WTC11 (cell line): ENCODE measurements around the gene TSNAXIP1. TPM values are rescaled to one million over a fixed set of nuclear protein-coding genes. Genes with fewer than 3 reads are reported as not detected.
A peak's percentile ranks its signal among the peaks of the same experiment; 100 is the strongest.

Experiments
- ATAC-seq: fragments of 200-7000 bp; cut with Tn5 transposase; 2 replicates; pipeline ENCODE4 v1.10.0; 2021; ENCODE audit warnings: mild to moderate bottlenecking, moderate library complexity
- CTCF ChIA-PET: fragments of 300-600 bp; sonication (Branson Sonifier 250); formaldehyde crosslinking; loops from one replicate; lab custom pipeline; 2021; ENCODE audit warnings: antibody characterized with exemption; lab: Charles Lee
- POLR2A ChIA-PET: fragments of 350-600 bp; sonication (Branson Sonifier 250); formaldehyde crosslinking; loops from one replicate; lab custom pipeline; 2021; ENCODE audit warnings: antibody characterized with exemption; lab: Charles Lee
- DNase-seq: peaks from one replicate; pipeline ENCODE4 v3.0.0; 2021; ENCODE audit warnings: low spot score
- H3K27ac Mint-ChIP-seq: 2 replicates; pipeline ENCODE4 v1.8.0; 2021; ENCODE audit warnings: mixed read lengths
- H3K27me3 Mint-ChIP-seq: 2 replicates; pipeline ENCODE4 v1.8.0; 2021; ENCODE audit warnings: low read depth, mild to moderate bottlenecking, moderate library complexity, mixed read lengths
- H3K36me3 Mint-ChIP-seq: 2 replicates; pipeline ENCODE4 v1.8.0; 2021; ENCODE audit warnings: mixed read lengths
- H3K4me1 Mint-ChIP-seq: 2 replicates; pipeline ENCODE4 v1.8.0; 2022; ENCODE audit warnings: mixed read lengths
- H3K4me3 Mint-ChIP-seq: 2 replicates; pipeline ENCODE4 v1.8.0; 2021; ENCODE audit warnings: mild to moderate bottlenecking, moderate library complexity, mixed read lengths
- H3K9me3 Mint-ChIP-seq: 2 replicates; pipeline ENCODE4 v1.8.0; 2021; ENCODE audit warnings: mixed read lengths
- ATF1 ChIP-seq: sonication (generic); formaldehyde crosslinking; IDR thresholded peaks from 2 replicates; pipeline ENCODE4 v1.8.1; 2023; ENCODE audit warnings: mild to moderate bottlenecking, moderate library complexity, missing genetic modification reagents
- ATF6 ChIP-seq: sonication (generic); formaldehyde crosslinking; IDR thresholded peaks from 2 replicates; pipeline ENCODE4 v1.8.1; 2023; ENCODE audit warnings: mild to moderate bottlenecking, missing genetic modification reagents
- CREM ChIP-seq: sonication (generic); formaldehyde crosslinking; IDR thresholded peaks from 2 replicates; pipeline ENCODE4 v1.8.1; 2022; ENCODE audit warnings: mild to moderate bottlenecking, missing genetic modification reagents, moderate library complexity
- E2F1 ChIP-seq: sonication (generic); formaldehyde crosslinking; IDR thresholded peaks from 2 replicates; pipeline ENCODE4 v1.8.0; 2022; ENCODE audit warnings: mild to moderate bottlenecking, missing genetic modification reagents
- E2F5 ChIP-seq: sonication (generic); formaldehyde crosslinking; IDR thresholded peaks from 2 replicates; pipeline ENCODE4 v1.8.1; 2022; ENCODE audit warnings: mild to moderate bottlenecking, moderate library complexity, missing genetic modification reagents
- ELF4 ChIP-seq: sonication (generic); formaldehyde crosslinking; IDR thresholded peaks from 2 replicates; pipeline ENCODE4 v1.8.1; 2022; ENCODE audit warnings: low read depth, mild to moderate bottlenecking, moderate library complexity, missing genetic modification reagents
- EMX1 ChIP-seq: fragments of 250-450 bp; sonication (Bioruptor Pico); IDR thresholded peaks from 2 replicates; pipeline ENCODE4 v1.8.0; 2021; ENCODE audit warnings: mild to moderate bottlenecking
- ESRRA ChIP-seq: sonication (generic); formaldehyde crosslinking; IDR thresholded peaks from 2 replicates; pipeline ENCODE4 v1.8.1; 2022; ENCODE audit warnings: mild to moderate bottlenecking, missing genetic modification reagents, borderline replicate concordance
- FOXP1 ChIP-seq: sonication (generic); formaldehyde crosslinking; IDR thresholded peaks from 2 replicates; pipeline ENCODE4 v1.8.0; 2022; ENCODE audit warnings: missing genetic modification reagents, mild to moderate bottlenecking, moderate library complexity, borderline replicate concordance
- IRF1 ChIP-seq: sonication (generic); formaldehyde crosslinking; IDR thresholded peaks from 2 replicates; pipeline ENCODE4 v1.8.0; 2023; ENCODE audit warnings: missing genetic modification reagents
- IRF2 ChIP-seq: sonication (generic); formaldehyde crosslinking; IDR thresholded peaks from 2 replicates; pipeline ENCODE4 v1.8.0; 2022; ENCODE audit warnings: low read depth, missing genetic modification reagents, borderline replicate concordance
- JUN ChIP-seq: sonication (generic); formaldehyde crosslinking; IDR thresholded peaks from 2 replicates; pipeline ENCODE4 v1.8.0; 2023; ENCODE audit warnings: mild to moderate bottlenecking, missing genetic modification reagents
- RELA ChIP-seq: sonication (generic); formaldehyde crosslinking; IDR thresholded peaks from 2 replicates; pipeline ENCODE4 v1.8.1; 2022; ENCODE audit warnings: missing genetic modification reagents, mild to moderate bottlenecking, borderline replicate concordance
- SOX15 ChIP-seq: fragments of 250-450 bp; sonication (Bioruptor Pico); IDR thresholded peaks from 2 replicates; pipeline ENCODE4 v1.9.0; 2021; ENCODE audit warnings: mild to moderate bottlenecking
- SP1 ChIP-seq: sonication (generic); formaldehyde crosslinking; conservative IDR thresholded peaks from 2 replicates; pipeline ENCODE4 v1.8.1; 2022; ENCODE audit warnings: missing genetic modification reagents
- ZNF281 ChIP-seq: sonication (generic); formaldehyde crosslinking; IDR thresholded peaks from 2 replicates; pipeline ENCODE4 v1.8.0; 2023; ENCODE audit warnings: mild to moderate bottlenecking, missing genetic modification reagents
- ZNF512 ChIP-seq: sonication (generic); formaldehyde crosslinking; IDR thresholded peaks from 2 replicates; pipeline ENCODE4 v1.8.1; 2022; ENCODE audit warnings: missing genetic modification reagents, borderline replicate concordance
- total RNA-seq: library from RNA; stranded (reverse); gene quantifications from 3 replicates; pipeline ENCODE4 v1.2.3, GENCODE V29; 2021
- TF ChIP-seq, protein P1 (sequence below): sonication (generic); formaldehyde crosslinking; IDR thresholded peaks from 2 replicates; pipeline ENCODE4 v1.8.0; 2022; ENCODE audit warnings: mild to moderate bottlenecking, missing genetic modification reagents
- TF ChIP-seq, protein P2 (sequence below): sonication (generic); formaldehyde crosslinking; IDR thresholded peaks from 2 replicates; pipeline ENCODE4 v1.8.1; 2023; ENCODE audit warnings: mild to moderate bottlenecking, missing genetic modification reagents, moderate library complexity
- TF ChIP-seq, protein P3 (sequence below): sonication (generic); formaldehyde crosslinking; IDR thresholded peaks from 2 replicates; pipeline ENCODE4 v1.8.0; 2022; ENCODE audit warnings: mild to moderate bottlenecking, missing genetic modification reagents

Gene TSNAXIP1
- total RNA-seq, 1 experiment from 2014 or later, result 0.48 TPM

DNA sequence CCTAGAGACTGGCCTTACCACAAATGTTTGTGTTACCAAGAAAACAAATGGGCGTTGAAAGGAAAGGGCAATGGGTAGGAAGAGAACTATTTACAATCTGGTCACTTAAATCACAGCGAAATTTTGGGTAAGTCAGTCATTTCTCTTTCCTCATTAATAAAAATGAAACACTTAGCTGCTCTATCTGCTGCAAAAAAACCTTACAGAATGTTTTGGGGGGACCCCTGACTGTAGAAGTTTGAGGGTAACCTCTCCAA is 39.3 kb downstream of the TSNAXIP1 start (continued):
- TF ChIP-seq CREM (no peak), IRF2 (CRISPR knock-in tag) (no peak)

GRCh38 chr16:67846320-67847063 is 39.8 kb downstream of the TSNAXIP1 start, which contains the start of gene NUTF2:
TSS of gene NUTF2 (plus strand) at chr16:67846933. CDS start at chr16:67865131, 18,198 bp downstream.
- DNase-seq (peak; percentile 98), ATAC-seq (peak; percentile 78)
- Mint-ChIP-seq H3K36me3 (peaks cover 11% of the 10 kb centered on the region), H3K4me3 (peak within 1 kb of the TSS; percentile 92), H3K9me3 (no peaks in the 10 kb centered on the region), H3K27ac (peak within 1 kb of the TSS; percentile 100), H3K4me1 (peaks cover 45% of the 10 kb centered on the region), H3K27me3 (no peaks in the 10 kb centered on the region)
- CTCF ChIA-PET, result interaction anchor here (0.5 to 4.4 kb wide), 12 partner anchors 10 to 326 kb away, joined by 3 to 58 read pairs (median 5); partner anchors contain the start of genes NRN1L, RANBP10 and TSNAXIP1
- POLR2A ChIA-PET, result interaction anchor here (0.5 to 1.4 kb wide), 3 partner anchors 12 to 40 kb away, joined by 3 to 9 read pairs (median 5); partner anchors contain the start of genes RANBP10 and TSNAXIP1
- peak; percentile 78; the same call in 1 of the 2 replicates for TF ChIP-seq ATF1
- peak; percentile 96 for TF ChIP-seq ZNF281 (CRISPR knock-in tag)
- peak; percentile 33; the same call in 1 of the 2 replicates for TF ChIP-seq E2F1 (CRISPR knock-in tag)
- TF ChIP-seq EMX1 (CRISPR knock-in tag), result no peak
- TF ChIP-seq ZNF512 (CRISPR knock-in tag), result no peak
- TF ChIP-seq ESRRA, result 0 out of 2 replicates have a peak, but pooled peaks have one; percentile 21
- no peak for TF ChIP-seq IRF1
- TF ChIP-seq SOX15 (CRISPR knock-in tag), result no peak
- TF ChIP-seq, protein P1, sequence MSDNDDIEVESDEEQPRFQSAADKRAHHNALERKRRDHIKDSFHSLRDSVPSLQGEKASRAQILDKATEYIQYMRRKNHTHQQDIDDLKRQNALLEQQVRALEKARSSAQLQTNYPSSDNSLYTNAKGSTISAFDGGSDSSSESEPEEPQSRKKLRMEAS, result peak; percentile 89
- TF ChIP-seq ATF6 (CRISPR knock-in tag), result no peak
- TF ChIP-seq SP1 (CRISPR knock-in tag), result peak; percentile 79
- peak; percentile 0; the same call in 1 of the 2 replicates for TF ChIP-seq FOXP1 (CRISPR knock-in tag)
- TF ChIP-seq, protein P2, sequence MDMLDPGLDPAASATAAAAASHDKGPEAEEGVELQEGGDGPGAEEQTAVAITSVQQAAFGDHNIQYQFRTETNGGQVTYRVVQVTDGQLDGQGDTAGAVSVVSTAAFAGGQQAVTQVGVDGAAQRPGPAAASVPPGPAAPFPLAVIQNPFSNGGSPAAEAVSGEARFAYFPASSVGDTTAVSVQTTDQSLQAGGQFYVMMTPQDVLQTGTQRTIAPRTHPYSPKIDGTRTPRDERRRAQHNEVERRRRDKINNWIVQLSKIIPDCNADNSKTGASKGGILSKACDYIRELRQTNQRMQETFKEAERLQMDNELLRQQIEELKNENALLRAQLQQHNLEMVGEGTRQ, result no peak; the same call in 1 of the 2 replicates
- TF ChIP-seq JUN, result no peak
- no peak for TF ChIP-seq RELA (CRISPR knock-in tag)
- TF ChIP-seq, protein P3, sequence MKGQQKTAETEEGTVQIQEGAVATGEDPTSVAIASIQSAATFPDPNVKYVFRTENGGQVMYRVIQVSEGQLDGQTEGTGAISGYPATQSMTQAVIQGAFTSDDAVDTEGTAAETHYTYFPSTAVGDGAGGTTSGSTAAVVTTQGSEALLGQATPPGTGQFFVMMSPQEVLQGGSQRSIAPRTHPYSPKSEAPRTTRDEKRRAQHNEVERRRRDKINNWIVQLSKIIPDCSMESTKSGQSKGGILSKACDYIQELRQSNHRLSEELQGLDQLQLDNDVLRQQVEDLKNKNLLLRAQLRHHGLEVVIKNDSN (CRISPR knock-in tag), result 0 out of 2 replicates have a peak, but pooled peaks have one; percentile 46
- peak; percentile 94 for TF ChIP-seq E2F5 (CRISPR knock-in tag)
- no peak for TF ChIP-seq ELF4
